GM18498 (cell line): Measurements from ENCODE around the gene FHIP1B.

Experiments used
- ATAC-seq: cut with Tn5 transposase; IDR thresholded peaks from one replicate; pipeline ENCODE4 v1.9.1; 2021; ENCODE audit warnings: mild to moderate bottlenecking, moderate library complexity; ENCODE audit not compliant: unreplicated experiment

FHIP1B gene

DNA sequence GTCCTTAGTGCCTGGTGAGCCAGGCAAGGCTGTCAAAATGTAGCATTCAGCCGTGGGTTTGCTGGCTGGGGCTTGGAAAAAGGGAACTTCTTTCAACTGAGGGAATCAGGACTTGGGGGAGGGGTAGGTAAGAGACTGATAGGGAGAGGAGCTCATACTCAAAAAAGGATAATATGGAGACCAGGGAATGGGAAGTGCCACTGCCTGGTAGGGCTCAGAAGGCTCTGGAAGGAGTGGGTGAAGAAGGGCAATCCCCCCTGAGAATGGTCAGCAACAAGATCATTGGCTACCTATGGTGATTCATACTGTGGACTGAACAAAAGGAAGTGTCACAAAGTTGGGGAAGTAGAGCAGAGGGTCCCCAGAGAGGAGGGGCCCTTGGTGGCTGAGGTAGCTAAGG lies 6.3 kb upstream of the FHIP1B start:
- no peak for ATAC-seq

DNA sequence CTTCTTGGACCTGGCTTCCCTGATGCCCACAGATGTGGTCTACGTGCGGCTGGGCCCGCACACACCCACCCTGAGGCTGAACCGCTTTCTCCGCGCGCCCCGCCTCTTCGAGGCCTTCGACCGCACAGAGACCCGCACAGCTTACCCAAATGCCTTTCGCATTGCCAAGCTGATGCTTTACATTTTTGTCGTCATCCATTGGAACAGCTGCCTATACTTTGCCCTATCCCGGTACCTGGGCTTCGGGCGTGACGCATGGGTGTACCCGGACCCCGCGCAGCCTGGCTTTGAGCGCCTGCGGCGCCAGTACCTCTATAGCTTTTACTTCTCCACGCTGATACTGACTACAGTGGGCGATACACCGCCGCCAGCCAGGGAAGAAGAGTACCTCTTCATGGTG lies 5.7 kb upstream of the FHIP1B start:
- ATAC-seq: no peak

DNA sequence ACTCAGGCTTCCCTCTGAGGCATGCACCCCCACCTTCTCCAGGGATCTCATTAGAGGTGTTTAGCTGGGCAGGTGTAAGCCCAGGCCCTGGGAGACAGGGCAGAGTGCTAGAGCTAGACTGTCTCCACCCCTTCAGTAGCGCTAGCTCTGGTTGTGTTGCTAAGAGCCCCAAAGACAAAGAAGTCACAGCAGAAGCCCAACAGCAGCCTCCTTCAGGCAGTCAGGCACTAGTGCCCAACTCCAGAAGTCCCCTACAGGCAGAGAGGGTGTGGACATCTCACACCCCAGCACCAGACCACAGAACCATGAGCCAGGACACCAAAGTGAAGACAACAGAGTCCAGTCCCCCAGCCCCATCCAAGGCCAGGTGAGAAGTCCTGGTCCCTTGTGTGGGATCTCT lies 4.5 kb upstream of the FHIP1B start, which contains the start of gene CNGA4:
Gene CNGA4 (plus strand): TSS at position 188 of the 400 bp plus-strand sequence. CDS start 118 bp downstream, at position 306.
- ATAC-seq: no peak

DNA sequence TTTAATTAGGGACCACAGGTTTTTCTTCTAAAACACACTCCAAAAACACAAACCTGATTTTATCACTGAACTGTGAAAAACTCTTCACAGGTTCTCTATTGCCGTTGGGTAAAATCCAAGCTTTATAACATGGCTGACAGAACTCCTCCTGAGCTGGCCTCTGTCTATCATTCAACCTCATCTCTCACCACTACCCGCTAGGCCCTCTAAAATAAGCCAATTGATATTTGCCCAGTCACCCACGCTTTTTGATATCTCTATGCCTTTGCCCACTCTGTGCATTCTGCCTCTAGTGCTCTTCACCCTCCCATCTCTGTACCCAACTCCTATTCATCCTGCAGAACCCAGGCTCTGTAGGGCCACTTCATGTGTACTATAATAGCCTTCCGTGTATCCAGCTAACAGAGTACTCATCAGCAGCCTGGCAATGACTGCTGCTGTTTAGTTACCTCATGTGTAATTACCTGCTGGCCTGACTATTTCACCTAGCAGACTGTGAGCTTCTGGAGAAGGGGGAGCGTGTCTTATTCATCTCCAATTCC lies 3.4 kb upstream of the FHIP1B start:
- no peak for ATAC-seq

DNA sequence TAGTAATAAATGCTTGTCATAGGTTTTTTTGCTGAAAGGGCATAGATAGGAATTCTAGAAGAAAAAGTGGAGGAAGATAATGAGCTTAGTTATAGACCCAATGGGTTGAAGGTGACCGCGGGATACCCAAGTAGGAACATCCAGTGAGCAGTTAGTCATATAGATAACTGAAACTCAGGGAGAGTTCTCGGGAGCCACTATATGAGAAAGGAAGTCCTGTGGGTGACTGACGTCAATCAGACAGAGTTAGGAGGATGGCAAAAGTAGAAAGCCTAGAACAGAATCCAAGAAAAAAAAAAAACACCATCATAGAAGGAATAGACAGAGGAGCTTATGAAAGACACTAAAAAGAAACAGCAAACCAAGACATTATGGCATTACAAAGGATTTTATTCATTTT lies 2.8 kb upstream of the FHIP1B start:
- ATAC-seq: no peak

DNA sequence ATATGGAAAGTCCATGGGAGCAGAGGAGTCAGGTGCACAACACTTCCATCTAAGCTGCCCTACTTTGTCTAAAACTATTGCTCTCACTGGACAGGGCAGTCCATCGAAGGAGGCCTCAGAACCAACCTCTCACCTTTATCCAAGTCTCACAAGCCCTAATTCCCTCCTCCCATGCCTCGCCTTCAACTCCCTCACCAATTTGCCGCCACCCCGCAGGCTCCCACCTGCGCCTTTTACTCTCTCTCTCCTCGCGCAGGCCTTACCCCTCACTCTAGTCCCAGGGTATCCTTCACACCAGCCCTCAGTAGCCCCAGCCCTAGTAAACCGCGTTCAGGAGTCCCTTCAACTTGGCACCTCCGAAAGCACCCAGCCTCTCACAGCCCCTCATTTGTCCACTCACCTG lies 451 bp downstream of the FHIP1B start:
- no peak for ATAC-seq

DNA sequence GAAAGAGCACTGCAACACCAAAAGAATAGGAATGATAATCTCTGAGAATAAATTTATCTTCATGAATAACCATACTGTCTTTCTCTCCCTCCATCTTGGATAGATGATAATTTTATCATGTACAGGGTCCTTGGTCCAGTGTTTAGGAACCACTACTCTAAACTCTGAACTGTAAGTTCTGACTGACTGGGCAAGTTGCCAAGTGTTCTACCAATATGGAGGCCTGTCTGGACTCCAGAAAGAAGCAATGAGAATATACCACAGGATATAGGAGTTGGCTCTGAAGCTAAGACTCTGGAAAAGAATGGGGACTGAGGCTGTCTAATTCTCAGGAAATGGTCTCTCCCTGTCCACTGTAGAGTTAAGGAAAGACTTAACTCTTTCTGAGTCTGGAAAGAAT lies 1.5 kb downstream of the FHIP1B start:
- no peak for ATAC-seq

DNA sequence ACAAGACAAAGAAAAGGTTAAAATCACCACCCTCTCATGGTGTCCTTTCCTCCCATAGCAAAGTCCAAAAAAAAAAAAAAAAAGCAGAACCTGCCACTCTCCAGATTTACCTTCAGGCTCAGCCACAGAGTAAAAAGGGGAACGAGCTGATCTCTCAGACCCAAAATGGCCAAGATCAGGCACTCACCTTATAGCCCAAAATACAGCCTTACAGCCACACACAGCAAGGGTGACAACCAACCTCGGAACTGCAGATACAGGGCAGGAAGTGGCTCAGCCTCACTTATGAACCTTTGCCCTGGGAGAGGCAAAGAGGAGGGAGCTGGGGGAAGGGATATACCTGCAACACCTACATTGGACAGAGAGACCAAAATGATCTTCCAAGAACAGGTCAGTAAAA lies 4.5 kb downstream of the FHIP1B start:
- ATAC-seq: no peak

DNA sequence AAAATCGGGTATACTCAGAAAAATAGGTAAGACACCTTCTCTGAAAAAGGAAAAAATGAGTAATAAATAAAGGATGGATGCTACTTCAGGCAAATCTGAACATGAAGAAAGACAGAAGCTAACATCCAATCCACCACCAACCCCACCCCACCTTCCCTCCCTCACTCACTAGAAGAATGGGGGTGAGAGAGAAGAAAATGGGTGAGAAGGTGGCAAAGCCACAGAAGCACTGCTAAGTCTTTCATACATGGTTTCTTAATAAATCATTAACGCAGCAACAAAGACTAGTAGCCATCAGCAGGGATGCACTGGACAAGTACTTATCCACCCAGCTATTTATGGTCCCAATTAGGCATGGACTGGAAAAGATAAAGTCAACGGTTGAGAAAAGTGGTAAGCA lies 5.9 kb downstream of the FHIP1B start:
- no peak for ATAC-seq

DNA sequence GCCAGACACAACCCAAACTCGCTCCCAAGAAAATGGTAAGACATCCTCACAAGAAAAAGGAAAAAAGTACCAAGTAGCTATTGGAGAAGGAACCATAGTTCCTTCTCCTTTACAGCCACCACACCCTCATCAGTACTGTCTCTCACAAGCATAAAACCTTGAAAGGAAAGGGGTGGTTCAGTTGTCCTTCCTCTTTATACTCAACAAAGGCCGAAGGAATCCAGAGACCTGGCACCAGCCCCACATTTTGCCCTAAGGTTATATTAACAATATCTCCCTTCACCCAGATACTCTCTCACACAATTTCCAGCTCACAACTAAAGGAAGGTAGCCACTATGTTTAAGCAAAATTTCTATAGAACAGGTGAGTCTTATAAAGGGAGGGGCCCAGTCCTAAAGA lies 8.5 kb downstream of the FHIP1B start:
- no peak for ATAC-seq

DNA sequence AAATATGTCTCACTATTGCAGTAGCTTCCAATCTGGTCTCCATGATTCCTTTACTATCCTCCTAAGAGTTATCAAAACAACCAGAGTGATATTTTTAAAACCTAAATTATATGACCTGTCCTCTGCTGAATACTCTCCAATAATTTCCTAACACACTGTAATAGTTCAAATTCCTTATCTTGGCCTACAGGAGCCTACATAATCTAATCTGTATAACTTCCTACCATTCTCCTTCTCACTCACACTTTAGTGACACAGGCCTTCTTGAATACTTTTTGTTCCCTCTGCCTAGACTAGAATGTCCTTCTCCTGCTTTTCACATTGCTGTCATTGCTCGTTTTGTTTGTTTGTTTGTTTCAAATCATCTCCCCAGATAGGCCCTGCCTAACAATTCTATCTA lies 9.4 kb downstream of the FHIP1B start:
- no peak for ATAC-seq

DNA sequence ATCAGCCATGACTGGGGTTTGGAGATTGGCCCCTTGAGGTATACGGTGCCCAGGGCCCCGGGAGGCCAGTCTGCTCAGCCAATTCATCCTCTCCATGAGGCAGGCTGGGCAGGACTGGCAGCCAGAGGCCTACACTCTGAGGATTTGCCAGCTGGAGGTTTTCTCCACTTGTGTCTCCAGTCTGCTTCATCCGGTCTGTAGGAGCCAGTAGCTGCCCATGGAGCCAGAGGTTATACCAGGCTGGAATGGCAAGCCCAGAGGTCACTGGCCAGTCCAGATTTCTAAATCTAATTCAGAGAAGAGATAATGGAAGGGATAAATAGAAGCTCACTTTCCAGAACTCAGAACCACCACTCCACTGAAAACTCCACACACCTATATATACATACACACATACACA lies 10.0 kb downstream of the FHIP1B start:
- ATAC-seq: no peak

DNA sequence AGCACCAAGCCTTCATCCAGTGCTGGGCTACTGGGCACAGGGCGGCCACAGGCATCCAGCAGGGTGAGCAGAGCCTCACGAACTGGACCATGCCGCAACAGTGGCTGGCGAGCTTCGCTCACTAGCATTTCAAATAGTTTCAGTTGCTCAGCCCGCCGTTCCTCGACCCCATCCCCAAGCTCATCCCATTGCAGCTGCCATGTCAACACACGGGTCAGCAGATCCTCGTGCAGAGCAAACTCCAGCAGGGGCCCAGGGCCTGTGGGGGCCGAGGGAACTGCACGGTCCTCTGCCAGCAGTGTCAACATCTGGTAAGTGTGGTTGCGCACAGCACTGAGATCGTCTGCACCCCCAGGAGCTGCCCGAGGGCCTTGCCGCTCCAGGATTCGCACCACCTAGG lies 10.6 kb downstream of the FHIP1B start:
- ATAC-seq: no peak

DNA sequence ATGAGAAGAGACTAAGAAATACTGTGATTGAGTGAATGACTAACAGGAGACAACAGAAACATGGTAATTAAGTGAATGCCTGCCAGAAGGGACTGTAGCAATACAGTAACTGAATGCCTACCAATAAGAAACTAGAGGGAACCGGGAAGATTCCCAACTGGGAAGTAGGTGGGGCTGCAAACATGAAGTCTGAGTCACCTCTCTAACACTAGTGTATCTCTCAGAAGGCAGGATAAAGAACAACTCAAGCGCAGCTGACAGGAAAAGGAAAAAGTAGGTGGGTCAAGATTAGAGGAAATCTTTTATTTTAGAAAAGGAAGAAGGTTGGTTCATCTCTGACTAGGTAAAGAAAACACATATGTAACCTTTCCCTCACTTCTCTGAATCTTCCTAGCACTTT lies 15.1 kb downstream of the FHIP1B start:
- ATAC-seq: no peak

DNA sequence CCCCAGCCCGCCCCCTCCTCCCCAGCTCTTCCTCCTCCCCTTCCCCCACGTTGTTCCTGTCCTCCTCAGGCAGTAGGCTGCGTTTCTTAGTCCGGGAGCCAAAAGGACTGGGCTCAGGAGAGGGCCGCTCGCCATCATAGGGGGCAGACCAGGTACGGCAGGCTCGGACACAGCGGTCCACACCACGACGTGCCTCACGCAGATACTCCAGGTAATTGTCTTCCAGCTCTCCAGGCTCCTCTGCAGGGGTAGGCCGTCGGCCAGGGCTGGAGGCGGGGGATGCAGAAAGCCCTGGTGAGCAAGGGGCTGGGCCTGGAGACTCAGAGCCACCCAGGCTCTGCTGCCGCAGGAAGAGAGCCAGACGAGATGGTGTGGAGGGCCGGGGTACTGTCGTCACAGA lies 16.7 kb downstream of the FHIP1B start:
- no peak for ATAC-seq

DNA sequence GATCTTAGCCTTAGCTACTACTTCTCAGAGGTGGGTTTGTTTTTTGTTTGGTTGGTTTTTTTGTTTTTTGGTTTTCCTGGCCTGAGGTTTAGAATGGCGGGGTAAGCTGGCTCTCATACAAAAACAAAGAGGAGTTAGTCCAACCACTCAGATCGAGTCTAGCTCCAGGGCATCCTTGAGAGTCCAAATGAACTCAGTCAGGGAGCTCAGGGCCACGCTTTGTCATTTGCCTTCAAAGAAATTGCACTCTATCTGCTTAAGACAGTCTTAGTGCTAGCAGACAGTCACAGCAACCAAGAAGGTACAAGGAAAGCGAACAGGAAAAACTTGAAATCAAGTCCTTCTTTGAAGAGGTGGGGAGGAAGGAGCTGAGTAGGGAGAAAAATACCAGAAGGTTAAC lies 17.9 kb downstream of the FHIP1B start:
- no peak for ATAC-seq

DNA sequence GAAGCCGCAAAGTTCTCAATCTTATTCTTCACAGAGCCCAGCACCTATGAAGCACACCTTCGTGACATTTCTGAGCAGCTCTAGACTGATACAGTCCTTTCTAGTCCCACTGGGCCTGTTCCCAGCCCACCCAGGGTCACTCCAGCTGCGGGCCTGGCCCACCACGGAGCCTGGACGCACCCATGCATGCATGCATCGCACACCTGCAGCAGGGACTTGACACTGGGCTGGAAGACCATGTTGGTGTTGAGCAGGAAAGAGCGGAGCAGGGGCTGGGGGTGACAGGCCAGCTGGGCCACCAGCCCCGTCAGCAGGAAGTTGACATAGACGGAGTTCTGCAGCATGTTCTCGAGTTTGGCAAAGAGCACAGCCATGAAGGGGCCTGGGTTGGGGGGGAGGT lies 19.9 kb downstream of the FHIP1B start:
- no peak for ATAC-seq

DNA sequence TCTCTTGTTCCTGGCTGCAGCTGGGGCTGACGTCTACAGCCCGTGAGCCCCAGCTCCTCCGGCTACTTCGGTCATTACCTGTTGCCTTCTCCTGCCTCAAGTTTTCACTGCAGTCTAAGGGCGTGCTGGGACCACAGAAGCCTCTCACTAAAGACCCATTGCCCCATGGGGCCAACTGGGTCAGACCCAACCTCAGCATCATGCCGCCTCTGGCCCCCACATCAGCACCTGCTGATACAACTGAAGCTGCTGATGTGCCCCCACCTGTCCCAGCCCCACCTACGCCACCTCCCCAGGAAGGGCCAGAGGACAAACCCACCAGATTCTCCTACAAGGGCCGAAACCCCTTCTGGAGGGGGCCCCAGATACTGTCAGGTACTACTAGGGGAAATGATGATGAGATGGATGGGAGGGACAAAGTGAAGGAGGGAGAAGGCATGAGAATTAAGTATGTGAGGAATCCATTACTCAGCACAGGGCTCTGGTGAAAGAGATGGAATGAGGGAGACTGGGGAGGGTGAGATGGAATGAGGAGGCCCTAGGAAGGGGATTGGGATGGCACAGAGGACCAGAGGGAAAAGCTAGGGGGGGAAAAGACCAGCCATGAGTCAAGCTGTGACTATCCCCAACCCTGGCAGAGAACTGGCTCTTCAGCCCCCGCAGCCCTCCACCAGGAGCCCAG lies 24.0 kb downstream of the FHIP1B start:
- ATAC-seq: no peak

DNA sequence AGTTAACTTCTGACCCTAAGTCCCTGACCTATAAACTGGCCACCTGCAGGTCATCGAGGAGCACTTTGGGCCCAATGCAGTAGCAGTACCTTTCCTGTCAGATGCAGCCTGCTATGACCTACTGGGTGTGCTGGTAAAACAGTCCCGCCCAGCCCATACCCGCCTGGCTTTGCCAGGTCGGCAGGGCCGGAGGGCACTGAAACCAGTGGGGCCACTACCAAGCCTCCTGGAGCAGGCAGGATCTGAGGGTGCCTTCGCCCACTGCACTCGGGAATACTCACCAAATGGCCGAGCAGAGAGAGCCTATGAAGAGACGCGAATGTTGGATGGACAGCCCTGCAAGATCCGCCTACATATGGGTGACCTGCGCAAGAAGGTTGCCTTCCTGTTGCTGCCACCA lies 24.6 kb downstream of the FHIP1B start:
- ATAC-seq: no peak

DNA sequence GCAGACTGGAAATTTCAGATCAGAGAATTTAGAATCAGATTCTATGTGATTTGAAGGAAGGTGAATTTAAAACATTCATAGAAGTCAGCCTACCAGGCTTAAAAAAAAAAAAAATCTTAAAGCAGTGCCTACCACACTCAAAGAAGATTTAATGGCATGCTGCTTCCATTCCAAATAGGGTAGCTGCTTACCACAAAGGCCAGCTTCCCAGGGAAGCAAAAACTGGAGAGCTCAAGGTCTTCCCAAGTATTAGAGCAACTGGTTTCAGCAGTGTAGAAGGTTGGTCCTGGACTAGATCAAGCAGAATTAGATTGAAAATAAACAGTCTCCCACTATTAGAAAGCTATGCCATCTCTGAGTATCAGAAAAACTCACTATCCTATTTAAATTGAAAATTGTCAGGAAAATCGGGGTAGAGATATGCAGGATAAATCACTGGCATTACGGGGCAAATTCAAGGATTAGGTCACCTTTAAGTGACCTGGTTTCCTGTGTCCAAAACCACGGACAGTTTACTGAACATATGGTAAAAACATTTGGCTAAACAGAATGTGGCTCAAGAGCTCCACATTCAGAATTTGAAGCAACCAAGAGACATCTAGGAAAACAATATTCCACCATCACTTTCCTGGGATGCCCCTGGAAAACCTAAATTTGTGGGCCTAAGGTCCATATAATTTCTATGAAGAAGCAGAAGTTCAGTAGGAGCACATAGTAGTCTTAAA lies 27.8 kb downstream of the FHIP1B start:
- no peak for ATAC-seq

DNA sequence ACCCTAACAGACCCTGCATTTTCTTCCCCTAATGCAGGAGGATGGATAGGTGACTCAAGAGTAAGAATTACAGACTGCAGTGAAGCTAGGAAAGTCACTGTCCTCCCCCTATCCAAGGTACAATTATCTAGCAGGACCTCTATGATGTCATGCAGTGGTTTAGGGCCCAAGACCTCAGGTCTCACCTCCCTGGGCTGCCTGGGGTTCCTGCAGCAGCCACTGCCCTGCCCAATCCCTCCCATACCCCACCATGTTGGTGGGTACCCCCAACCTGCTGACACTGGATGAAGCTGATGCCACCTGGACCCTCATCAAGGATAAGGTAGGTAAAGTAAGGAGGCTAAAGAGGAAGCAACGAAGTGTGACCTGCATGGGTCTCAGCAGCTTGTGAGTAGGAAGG lies 29.1 kb downstream of the FHIP1B start, which contains the start of gene C11orf42:
Gene C11orf42 (plus strand): TSS at position 192 of the 400 bp plus-strand sequence. CDS start 59 bp downstream, at position 251.
- ATAC-seq: no peak

DNA sequence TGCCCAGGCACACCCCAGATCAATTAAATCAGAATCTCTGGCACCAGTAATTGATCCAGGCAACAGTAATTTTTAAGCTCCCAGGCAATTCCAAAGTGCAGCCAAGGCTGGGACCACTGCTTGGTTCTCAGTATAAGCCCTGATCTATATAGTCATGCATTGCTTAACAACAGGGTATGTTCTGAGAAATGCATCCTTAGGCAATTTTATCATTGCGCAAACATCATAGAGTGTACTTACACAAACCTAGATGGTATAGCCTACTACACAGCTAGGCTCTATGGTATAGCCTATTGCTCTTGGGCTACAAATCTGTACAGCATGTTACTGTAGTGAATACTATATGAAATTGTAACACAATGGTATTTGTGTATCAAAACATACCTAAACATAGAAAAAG lies 29.7 kb downstream of the FHIP1B start:
- no peak for ATAC-seq
